ENCODE measurements around the gene TCEA3.

The TCEA3 gene

DNA sequence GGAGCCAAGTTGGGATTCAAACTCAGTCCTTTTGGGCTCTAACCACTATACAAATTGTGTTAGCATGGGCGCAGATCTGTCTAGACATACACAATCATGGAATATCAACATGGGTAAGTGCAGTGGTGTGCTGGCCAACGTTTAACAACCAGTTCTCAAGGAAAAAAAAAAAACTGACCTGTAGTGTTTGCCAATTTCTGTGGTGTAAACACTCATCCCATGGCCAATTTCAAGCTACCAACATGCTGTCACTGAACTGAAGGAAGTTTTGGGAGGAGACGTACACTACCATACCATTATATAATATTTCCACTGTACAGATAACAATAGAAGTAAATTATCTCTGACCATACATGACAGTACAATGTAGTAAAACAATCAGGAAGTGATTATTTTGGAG, 3.2 kb downstream of the TCEA3 start:
- no peak for DNase-seq (ENCODE audit: low read depth)

- DNase-seq (ENCODE audit: low read depth), result no peak
Measured at GRCh38 chr1:23420778-23421177, 3.8 kb downstream of the TCEA3 start.

- no peak for DNase-seq (ENCODE audit: low read depth)
Measured at GRCh38 chr1:23419180-23419579, 5.4 kb downstream of the TCEA3 start.

GRCh38 chr1:23417570-23417969, 7.0 kb downstream of the TCEA3 start:
- no peak for DNase-seq (ENCODE audit: low read depth)

GRCh38 chr1:23416964-23417363, 7.6 kb downstream of the TCEA3 start:
- DNase-seq (ENCODE audit: low read depth), result no peak

DNA sequence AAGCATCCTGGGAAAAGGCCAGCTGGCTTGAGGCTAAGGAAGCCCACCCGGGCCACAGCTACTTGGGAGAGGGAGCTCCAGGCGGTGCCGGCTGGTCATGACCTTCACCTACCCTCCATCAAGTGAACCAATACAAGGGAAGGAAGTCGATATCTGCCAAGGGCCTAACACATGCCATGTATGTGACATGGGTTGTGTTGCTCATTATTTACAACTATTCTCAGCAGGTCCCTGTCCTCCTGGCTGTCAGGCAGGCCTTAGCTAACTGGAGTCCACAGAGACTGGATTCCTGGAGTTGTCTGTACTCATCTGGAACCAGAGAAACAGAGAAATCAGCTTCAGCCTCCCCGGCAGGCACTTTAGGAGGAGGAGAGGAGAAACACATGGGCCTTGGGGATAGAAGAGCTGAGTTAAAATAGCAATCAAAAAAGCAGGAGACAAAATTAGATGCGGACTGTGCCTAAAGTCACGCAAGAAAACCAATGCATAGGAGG, 15.7 kb downstream of the TCEA3 start:
- DNase-seq (ENCODE audit: low read depth), result no peak

DNA sequence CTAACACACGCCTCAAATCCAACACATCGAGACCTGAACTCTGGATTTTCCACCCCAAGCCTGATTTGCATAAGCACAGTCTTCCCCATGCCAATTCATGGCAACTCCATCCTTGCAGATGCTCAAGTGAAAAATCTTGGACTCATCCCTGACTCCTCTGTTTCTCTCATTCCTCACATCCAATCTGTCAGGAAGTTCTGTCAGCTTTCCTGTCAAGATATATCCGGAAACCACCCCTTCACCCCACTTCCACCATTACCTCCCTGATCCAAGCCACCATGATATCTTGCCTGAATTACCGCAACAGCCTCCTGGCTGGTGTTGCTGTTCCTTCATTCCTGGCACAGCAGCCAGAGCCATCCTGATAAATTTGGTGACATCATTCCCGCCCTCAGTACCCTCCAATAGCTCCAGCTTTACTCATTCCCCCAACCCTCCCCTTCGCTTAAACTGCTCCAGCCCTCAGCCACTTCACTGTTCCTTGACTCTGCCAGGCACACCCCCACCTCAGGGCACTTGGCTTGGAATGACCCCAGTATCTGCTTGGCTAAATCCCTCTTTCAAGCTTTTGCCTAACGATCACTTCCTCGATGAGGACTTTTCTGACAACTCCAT, 17.4 kb downstream of the TCEA3 start:
- DNase-seq (ENCODE audit: low read depth), result no peak

GRCh38 chr1:23405946-23406345, 18.6 kb downstream of the TCEA3 start:
- no peak for DNase-seq (ENCODE audit: low read depth)

DNA sequence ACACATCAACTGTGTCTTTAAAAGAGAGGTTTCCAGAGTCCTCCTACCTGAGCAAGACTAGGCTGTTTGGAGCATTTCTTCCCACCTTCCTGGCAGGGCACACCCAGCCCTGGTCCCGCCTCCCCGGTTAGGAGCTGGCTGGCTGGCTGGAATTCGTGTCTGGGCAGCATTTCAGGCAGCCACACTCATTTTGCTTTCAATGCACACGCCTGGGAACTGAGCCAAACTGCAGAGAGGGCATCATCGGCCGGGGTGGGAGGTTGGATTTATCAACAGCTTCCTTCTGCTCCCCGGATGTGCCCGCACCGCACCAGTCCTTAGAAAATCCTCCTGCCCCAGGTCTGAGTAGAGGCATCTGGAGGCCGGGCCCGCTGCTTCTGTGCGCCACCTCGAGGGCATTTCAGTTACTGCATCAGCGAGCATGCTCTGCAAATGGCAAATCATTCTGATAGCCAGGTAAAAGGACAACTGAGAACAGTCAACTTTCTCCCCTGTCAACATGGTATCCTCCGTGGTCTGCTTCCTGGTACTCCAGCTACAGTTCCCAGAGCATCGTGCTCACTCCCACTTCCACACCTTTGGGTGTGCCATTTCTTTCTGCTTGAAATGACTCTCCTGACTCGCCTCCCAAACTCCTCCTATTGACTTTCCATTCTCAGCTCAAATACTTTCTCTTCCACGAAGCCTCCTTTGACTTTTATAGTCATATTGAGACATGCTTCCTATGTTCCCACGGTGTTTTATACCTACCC, 20.6 kb downstream of the TCEA3 start:
- peak; percentile 71 for DNase-seq (ENCODE audit: low read depth)

DNA sequence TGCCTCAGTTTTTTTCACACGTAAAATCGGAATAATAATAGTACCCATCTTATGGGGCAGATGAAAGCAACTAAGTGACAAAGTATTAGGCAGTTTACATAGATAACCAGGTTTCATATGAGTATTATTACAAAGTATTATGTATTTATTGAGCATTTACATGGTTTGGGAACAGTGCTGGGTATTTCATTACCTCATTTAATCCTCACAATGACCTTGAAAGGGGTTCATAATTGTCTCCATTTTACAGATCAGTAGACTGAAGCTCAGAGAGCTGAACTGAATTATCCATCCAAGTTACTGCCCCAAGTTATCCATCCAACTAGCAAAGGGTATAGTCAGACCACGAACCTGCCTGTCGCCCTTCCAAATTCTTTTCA, 21.2 kb downstream of the TCEA3 start:
- DNase-seq (ENCODE audit: low read depth), result no peak

DNA sequence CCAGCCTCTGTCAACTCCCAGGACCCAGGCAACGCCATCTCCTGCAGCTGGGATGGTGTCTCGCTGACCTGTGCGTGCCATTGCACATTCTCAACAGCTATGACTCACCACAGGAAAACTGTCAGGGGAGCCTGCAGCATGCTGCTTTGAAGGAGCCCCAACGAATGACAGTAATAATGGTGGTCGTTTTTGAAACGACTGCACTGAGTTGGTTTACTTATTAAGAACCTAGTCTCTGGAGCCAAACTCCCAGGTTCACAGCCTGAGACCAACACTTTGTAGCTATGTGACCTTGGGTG, 21.6 kb downstream of the TCEA3 start:
- DNase-seq (ENCODE audit: low read depth), result no peak

- DNase-seq (ENCODE audit: low read depth), result no peak
Measured at GRCh38 chr1:23402286-23403037, 22.1 kb downstream of the TCEA3 start.

DNA sequence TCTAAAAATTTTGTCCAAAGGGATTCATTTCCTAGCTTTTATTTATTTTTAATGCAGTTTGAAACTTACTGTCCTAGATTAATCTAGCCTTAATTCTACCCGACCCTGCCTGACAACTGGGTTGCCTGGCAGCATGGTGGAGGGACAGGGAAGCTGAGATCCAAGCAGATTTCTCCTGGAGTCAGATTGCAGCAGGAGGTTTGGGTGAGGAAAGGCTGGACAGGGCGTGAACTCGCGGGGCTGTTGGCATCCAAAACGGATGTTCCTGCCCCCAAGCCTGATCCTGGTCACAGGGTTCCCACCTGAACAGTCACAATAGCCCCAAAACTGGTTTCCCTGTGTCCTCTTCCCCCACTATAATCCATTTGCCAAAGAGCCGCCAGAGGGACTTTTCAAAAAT, 23.2 kb downstream of the TCEA3 start:
- DNase-seq (ENCODE audit: low read depth), result no peak

DNA sequence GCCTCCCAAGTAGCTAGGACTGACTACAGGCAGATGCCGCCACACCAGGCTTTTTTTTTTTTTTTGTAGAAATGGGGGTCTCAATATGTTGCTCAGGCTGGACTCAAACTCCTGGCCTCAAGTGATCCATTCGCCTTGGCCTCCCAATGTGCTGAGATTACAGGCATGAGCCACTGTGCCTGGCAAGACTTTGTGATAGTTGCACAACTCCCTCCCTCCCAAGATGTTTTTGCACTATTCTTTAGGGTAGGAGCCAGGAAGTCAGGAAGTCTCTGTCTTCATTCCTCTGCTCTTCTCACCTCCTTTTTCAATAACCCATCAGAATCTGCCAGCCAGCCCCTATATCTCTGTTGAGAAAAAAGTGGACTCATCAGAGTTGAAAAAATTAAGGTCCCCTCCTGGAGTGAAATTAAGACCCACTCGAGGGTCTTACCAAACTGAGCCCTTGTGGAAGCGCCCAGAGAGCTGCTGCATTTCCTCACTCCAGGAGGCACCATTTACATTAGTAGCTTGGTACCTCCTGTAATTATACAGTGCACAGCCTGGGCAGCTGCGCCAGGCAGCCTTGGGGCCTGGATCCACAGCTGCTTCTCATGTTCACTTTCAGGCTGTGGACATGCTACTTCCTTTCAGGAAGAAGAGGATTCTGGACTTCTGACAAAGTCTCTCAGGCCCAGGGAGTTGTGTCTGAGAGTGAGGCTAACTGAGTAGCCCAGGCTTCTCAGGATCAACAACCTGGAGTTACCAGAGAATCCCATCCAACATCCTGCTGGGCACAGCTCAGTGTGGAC, 24.0 kb downstream of the TCEA3 start:
- DNase-seq (ENCODE audit: low read depth), result no peak

- no peak for DNase-seq (ENCODE audit: low read depth)
Measured at GRCh38 chr1:23399229-23399628, 25.3 kb downstream of the TCEA3 start.

DNA sequence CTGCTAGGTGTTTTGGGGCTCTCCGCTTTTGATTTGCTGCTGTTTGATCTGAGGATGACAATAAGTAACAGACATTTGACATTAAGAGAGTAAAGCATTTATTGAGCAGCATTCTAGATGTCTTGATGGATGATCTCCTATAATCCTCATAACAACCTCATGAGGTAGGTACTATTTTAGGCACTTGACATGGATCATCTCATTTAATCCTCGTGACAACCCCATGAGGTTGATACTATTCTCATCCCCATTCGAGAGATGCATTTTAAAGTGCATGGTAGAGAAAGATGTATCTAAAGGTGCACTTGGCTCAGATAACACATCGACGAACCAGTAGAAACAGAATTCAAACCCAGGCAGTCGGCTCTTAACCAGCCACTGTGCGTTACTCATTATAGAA, 26.6 kb downstream of the TCEA3 start:
- no peak for DNase-seq (ENCODE audit: low read depth)

- no peak for DNase-seq (ENCODE audit: low read depth)
Measured at GRCh38 chr1:23396380-23396779, 28.2 kb downstream of the TCEA3 start.

- no peak for DNase-seq (ENCODE audit: low read depth)
Measured at GRCh38 chr1:23395849-23396248, 28.7 kb downstream of the TCEA3 start.

- no peak for DNase-seq (ENCODE audit: low read depth)
Measured at GRCh38 chr1:23395154-23395724, 29.3 kb downstream of the TCEA3 start.

- DNase-seq (ENCODE audit: low read depth), result no peak
Measured at GRCh38 chr1:23394684-23395083, 29.9 kb downstream of the TCEA3 start.

DNA sequence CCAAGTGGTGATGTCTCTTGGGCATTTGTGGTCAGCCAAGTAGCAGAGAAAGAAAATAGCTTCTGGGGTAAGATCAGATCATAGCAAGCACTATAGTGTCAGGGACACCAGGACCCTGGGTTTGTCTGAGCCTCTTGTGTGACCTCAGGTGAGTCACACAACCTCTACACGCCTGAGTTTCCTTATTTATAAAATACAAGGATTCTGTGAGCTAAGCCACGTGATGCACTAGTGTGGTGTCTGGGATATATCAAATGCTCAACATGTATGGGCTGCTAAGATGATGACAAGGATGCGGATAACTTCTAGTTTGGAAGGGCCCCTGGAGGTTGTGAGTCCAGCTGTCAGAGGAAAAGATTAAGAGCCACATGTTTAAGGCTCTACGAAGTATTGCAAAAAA, 30.4 kb downstream of the TCEA3 start:
- no peak for DNase-seq (ENCODE audit: low read depth)

DNA sequence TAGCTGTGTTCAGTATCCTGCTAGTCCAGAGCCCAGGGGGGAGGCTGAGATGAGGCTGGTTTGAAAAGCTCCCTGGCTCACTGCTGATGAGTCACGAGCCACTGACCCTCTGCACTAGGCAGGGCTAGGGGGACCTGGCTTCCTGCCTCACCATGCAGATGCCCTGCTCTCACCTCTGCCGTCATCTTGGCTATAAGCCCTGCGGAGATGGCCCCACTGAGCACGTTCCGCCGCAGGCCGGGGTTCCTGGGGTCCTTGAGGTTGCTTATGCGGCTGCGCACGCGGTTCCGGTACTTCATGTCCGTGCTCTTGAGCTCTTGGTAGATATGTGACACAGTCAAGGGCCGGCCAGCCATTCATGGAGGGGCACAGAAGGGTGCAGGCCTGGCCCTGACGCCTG, 30.8 kb downstream of the TCEA3 start:
- no peak for DNase-seq (ENCODE audit: low read depth)
